K562 (cell line): ENCODE results near the gene ST6GAL1. TPM values are rescaled to one million over a fixed set of nuclear protein-coding genes. Genes with fewer than 3 reads are reported as not detected.

ENCODE experiments used
- ARHGAP35 ChIP-seq: fragments of 450-650 bp; IDR thresholded peaks from 2 replicates; pipeline ENCODE4 v1.6.1; 2018; ENCODE audit not compliant: partially characterized antibody
- ASH1L ChIP-seq: fragments of 450-650 bp; IDR thresholded peaks from 2 replicates; pipeline ENCODE4 v1.6.1; 2018; ENCODE audit warnings: borderline replicate concordance, mild to moderate bottlenecking, low read depth; ENCODE audit not compliant: partially characterized antibody
- CAMTA2 ChIP-seq: fragments of 250-450 bp; sonication (Bioruptor Pico); conservative IDR thresholded peaks from 2 replicates; pipeline ENCODE4 v1.5.1; 2022
- CHCHD3 ChIP-seq: fragments of 250-450 bp; sonication (Bioruptor Pico); IDR thresholded peaks from 2 replicates; pipeline ENCODE4 v2.1.2; 2022; ENCODE audit warnings: mild to moderate bottlenecking
- DPF2 ChIP-seq: fragments of 450-650 bp; IDR thresholded peaks from 2 replicates; pipeline ENCODE4 v1.6.1; 2016
- GMEB1 ChIP-seq: fragments of 250-450 bp; sonication (Bioruptor Pico); IDR thresholded peaks from 2 replicates; pipeline ENCODE4 v1.4.0; 2020; ENCODE audit warnings: mild to moderate bottlenecking
- HLTF ChIP-seq: fragments of 450-650 bp; IDR thresholded peaks from 2 replicates; pipeline ENCODE4 v1.6.1; 2016
- HNRNPH1 ChIP-seq: fragments of 200-400 bp; formaldehyde crosslinking; optimal IDR thresholded peaks from 2 replicates; pipeline ENCODE3; 2017; ENCODE audit warnings: low read depth, mild to moderate bottlenecking, low read length, moderate library complexity
- PHF21A ChIP-seq: fragments of 450-650 bp; IDR thresholded peaks from 2 replicates; pipeline ENCODE4 v1.6.1; 2017; ENCODE audit warnings: low read depth, borderline replicate concordance
- POLR2AphosphoS2 ChIP-seq: IDR thresholded peaks from 2 replicates; pipeline ENCODE4 v1.6.1; 2012; ENCODE audit warnings: low read length, improper control_type of control experiment
- RBM22 ChIP-seq: fragments of 200-400 bp; formaldehyde crosslinking; IDR thresholded peaks from 2 replicates; pipeline ENCODE4 v1.6.1; 2018; ENCODE audit warnings: low read length, low read depth; ENCODE audit not compliant: poor library complexity, severe bottlenecking
- SREBF1 ChIP-seq: fragments of 150-350 bp; IDR thresholded peaks from 2 replicates; pipeline ENCODE4 v1.6.1; 2014; ENCODE audit warnings: antibody characterized with exemption, low read depth, low read length, borderline replicate concordance
- TARDBP ChIP-seq: fragments of 450-650 bp; IDR thresholded peaks from 2 replicates; pipeline ENCODE4 v1.6.1; 2016
- ZBTB12 ChIP-seq: fragments of 250-450 bp; sonication (Bioruptor Pico); IDR thresholded peaks from 2 replicates; pipeline ENCODE4 v1.4.0; 2020
- ZNF124 ChIP-seq: sonication (generic); formaldehyde crosslinking; IDR thresholded peaks from 2 replicates; pipeline ENCODE4 v1.8.1; 2022; ENCODE audit warnings: missing genetic modification reagents
- ZNF140 ChIP-seq: fragments of 250-450 bp; sonication (Bioruptor Pico); IDR thresholded peaks from 2 replicates; pipeline ENCODE4 v1.8.0; 2021; ENCODE audit warnings: moderate library complexity, mild to moderate bottlenecking, inconsistent platforms
- ZNF174 ChIP-seq: fragments of 250-450 bp; sonication (Bioruptor Pico); IDR thresholded peaks from 2 replicates; pipeline ENCODE4 v1.4.0; 2020; ENCODE audit warnings: mild to moderate bottlenecking
- ZNF217 ChIP-seq: sonication (generic); formaldehyde crosslinking; IDR thresholded peaks from 2 replicates; pipeline ENCODE4 v1.8.0; 2022; ENCODE audit warnings: mild to moderate bottlenecking, missing genetic modification reagents
- polyA plus RNA-seq, 8 experiments: library from polyadenylated mRNA; depleted of rRNA in 4 of 8; stranded (reverse) in 5 of 8; unstranded in 3 of 8; fragments of >200 nt; fragmentation: Nextera tagmentation in 2 of 8; fragmentation: Illumina TruSeq in 1 of 8; extraction: Ambion mirVana in 2 of 8; extraction: Trizol in 1 of 8; gene quantifications; 2 replicates each; pipeline versions ENCODE4 v1.2.1 to v1.2.3, GENCODE V29; 2011 to 2014; ENCODE audit warnings: inconsistent platforms in 1 of 8, missing spikeins in 1 of 8
- total RNA-seq, 7 experiments: library from RNA; depleted of rRNA in 6 of 7; stranded (reverse); fragments of >200 nt in 6 of 7; fragmentation: Illumina TruSeq in 2 of 7; extraction: Trizol in 2 of 7; gene quantifications; 2 replicates each; pipeline versions ENCODE4 v1.2.1 to v1.2.3, GENCODE V29; 2011 to 2021; ENCODE audit warnings: low replicate concordance in 1 of 7
- TF ChIP-seq, protein P1 (sequence below), 2 experiments: IDR thresholded peaks; 2 replicates each; pipeline ENCODE4 v1.6.1; 2012; ENCODE audit warnings: improper control_type of control experiment in 2 of 2, low read depth in 2 of 2, low read length in 2 of 2, borderline replicate concordance in 1 of 2
- TF ChIP-seq, protein P2 (sequence below): sonication (generic); formaldehyde crosslinking; IDR thresholded peaks from 2 replicates; pipeline ENCODE4 v1.8.1; 2022; ENCODE audit warnings: missing genetic modification reagents
- TF ChIP-seq, protein P3 (sequence below): fragments of 450-650 bp; formaldehyde crosslinking; IDR thresholded peaks from 2 replicates; pipeline ENCODE4 v1.4.0; 2022; ENCODE audit warnings: missing genetic modification characterization

Gene ST6GAL1
- total and polyA plus RNA-seq, 9 of the 15 experiments (the other 6 are each of a cell fraction or from before 2014, with no cell fraction given), result 31.9 to 145 (median 71.0) TPM

DNA sequence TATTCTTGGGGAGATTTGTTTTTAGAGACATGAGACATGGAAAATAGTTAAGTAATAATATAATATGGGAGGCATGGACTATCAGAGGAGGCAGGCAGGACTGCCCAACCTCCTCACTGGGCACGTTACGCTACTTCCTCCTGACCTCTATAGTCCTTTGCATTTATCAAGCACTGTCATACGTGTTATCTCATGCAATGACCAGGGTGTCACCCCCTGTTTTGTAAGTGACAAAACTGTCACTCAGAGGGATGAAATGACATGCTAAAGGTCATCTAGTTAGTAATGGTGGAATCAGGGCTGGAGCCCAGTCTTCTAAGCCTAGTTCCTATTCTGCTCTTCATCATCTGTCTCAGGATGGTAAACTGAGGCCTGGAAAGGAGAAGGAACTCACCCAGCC lies 66.7 kb downstream of the ST6GAL1 start (continued):
- TF ChIP-seq, protein P1, sequence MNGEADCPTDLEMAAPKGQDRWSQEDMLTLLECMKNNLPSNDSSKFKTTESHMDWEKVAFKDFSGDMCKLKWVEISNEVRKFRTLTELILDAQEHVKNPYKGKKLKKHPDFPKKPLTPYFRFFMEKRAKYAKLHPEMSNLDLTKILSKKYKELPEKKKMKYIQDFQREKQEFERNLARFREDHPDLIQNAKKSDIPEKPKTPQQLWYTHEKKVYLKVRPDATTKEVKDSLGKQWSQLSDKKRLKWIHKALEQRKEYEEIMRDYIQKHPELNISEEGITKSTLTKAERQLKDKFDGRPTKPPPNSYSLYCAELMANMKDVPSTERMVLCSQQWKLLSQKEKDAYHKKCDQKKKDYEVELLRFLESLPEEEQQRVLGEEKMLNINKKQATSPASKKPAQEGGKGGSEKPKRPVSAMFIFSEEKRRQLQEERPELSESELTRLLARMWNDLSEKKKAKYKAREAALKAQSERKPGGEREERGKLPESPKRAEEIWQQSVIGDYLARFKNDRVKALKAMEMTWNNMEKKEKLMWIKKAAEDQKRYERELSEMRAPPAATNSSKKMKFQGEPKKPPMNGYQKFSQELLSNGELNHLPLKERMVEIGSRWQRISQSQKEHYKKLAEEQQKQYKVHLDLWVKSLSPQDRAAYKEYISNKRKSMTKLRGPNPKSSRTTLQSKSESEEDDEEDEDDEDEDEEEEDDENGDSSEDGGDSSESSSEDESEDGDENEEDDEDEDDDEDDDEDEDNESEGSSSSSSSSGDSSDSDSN (IDR thresholded peaks at IDR 0.05; ENCODE audit: borderline replicate concordance in 1 of 2, low read depth in 2 of 2, low read length in 2 of 2), result no peak
- TF ChIP-seq GMEB1 (CRISPR knock-in tag) (no peak), RBM22 (no peak), ZBTB12 (CRISPR knock-in tag) (0 out of 2 replicates have a peak, but pooled peaks have one; percentile 23), ZNF124 (CRISPR knock-in tag) (no peak), SREBF1 (no peak), ARHGAP35 (no peak), CHCHD3 (CRISPR knock-in tag) (no peak), TARDBP (no peak), HLTF (no peak), PHF21A (no peak), DPF2 (peak; percentile 87), CAMTA2 (CRISPR knock-in tag) (no peak), ASH1L (no peak), HNRNPH1 (no peak), POLR2AphosphoS2 (no peak), ZNF174 (no peak), ZNF140 (no peak), ZNF217 (CRISPR knock-in tag) (no peak)
- TF ChIP-seq, protein P2, sequence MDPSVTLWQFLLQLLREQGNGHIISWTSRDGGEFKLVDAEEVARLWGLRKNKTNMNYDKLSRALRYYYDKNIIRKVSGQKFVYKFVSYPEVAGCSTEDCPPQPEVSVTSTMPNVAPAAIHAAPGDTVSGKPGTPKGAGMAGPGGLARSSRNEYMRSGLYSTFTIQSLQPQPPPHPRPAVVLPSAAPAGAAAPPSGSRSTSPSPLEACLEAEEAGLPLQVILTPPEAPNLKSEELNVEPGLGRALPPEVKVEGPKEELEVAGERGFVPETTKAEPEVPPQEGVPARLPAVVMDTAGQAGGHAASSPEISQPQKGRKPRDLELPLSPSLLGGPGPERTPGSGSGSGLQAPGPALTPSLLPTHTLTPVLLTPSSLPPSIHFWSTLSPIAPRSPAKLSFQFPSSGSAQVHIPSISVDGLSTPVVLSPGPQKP (CRISPR knock-in tag), result no peak
- TF ChIP-seq, protein P3, sequence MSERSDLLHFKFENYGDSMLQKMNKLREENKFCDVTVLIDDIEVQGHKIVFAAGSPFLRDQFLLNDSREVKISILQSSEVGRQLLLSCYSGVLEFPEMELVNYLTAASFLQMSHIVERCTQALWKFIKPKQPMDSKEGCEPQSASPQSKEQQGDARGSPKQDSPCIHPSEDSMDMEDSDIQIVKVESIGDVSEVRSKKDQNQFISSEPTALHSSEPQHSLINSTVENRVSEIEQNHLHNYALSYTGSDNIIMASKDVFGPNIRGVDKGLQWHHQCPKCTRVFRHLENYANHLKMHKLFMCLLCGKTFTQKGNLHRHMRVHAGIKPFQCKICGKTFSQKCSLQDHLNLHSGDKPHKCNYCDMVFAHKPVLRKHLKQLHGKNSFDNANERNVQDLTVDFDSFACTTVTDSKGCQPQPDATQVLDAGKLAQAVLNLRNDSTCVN (CRISPR knock-in tag), result no peak
